Pancreas (tissue), 10 donors: ENCODE measurements around the gene TRIM28. TPM values are rescaled to one million over a fixed set of nuclear protein-coding genes. Genes with fewer than 3 reads are reported as not detected.

Experiments used
- ATAC-seq, 4 donors: fragments of 200-7000 bp; cut with Tn5 transposase; one replicate each; pipeline versions ENCODE4 v1.8.0 to v1.9.1; 2020; ENCODE audit warnings: mild to moderate bottlenecking in 4 of 4, moderate library complexity in 4 of 4
- DNase-seq, 6 donors: peaks; one replicate each; pipeline ENCODE4 v3.0.0-alpha.2; 2020
- FAIRE-seq: peaks from 2 replicates; lab custom pipeline; 2012; peaks lifted over from hg19 to GRCh38; lab: Jason Lieb, UNC
- H3K27ac ChIP-seq, 4 donors: fragments of 200-600 bp; sonication (generic); 1 replicate in 3 of 4; 2 replicates in 1 of 4; pipeline versions ENCODE4 v1.5.0 to v1.8.0; 2020
- H3K27me3 ChIP-seq, 4 donors: fragments of 200-600 bp; one replicate each; pipeline ENCODE4 v1.8.0; 2021
- H3K36me3 ChIP-seq, 3 donors: fragments of 200-600 bp; sonication (generic) in 1 of 3; one replicate each; pipeline versions ENCODE4 v1.5.0 to v1.8.0; 2020 to 2021
- H3K4me1 ChIP-seq, 3 donors: fragments of 200-600 bp; one replicate each; pipeline ENCODE4 v1.8.0; 2021
- H3K4me3 ChIP-seq, 4 donors: fragments of 200-600 bp; sonication (generic) in 2 of 4; one replicate each; pipeline versions ENCODE4 v1.5.0 to v1.8.0; 2020 to 2021
- H3K9me3 ChIP-seq, 4 donors: fragments of 200-600 bp; one replicate each; pipeline ENCODE4 v1.8.0; 2021
- WGBS, 2 donors: extraction: QIAGEN DNeasy Blood & Tissue Kit; methylation state at CpG; one replicate each; pipeline ENCODE4 v1.1.7; 2013; 5-methylcytosine and 5-hydroxymethylcytosine counted together
- intact Hi-C, 3 donors: fragments of 100-400 bp; cut with DNase I; formaldehyde crosslinking; loops; one replicate each; pipeline versions ENCODE4 v1.11.1 to v1.14.2; 2022
- polyA plus RNA-seq, 2 donors: library from polyadenylated mRNA; stranded (reverse); fragments of 200-250 nt; gene quantifications; one replicate each; pipeline ENCODE4 v1.2.3, GENCODE V29; 2013
- total RNA-seq, 6 donors: library from RNA; stranded (reverse); fragmentation: NEBNext Ultra II Directional in 4 of 6; extraction: Animal tissue kit (Norgen Biotek cat#: 25700) in 4 of 6; gene quantifications; one replicate each; pipeline versions ENCODE4 v1.2.1 to v1.2.4, GENCODE V29; 2021 to 2023
- TF ChIP-seq, protein P1 (sequence below), 4 donors: fragments of 200-600 bp; sonication (generic) in 3 of 4; IDR thresholded peaks; one replicate each; pipeline versions ENCODE4 v1.5.0 to v1.8.0; 2021; ENCODE audit warnings: antibody characterized with exemption in 4 of 4
- donor health status: healthy with polysubstance abuse.
- donor health status: DM: no; HTN: no; CAD: no; lungs with moderate emphysema.
- donor health status: DM: no; HTN: no; CAD: no.
- donor health status: control.
- donor health status: control.
- donor health status: Bipolar disorder and iron deficiency.
- donor health status: DM: yes; HTN: yes; CAD: no.
- donor health status: DM: no; HTN: no; CAD: no.
- donor health status: DM: no; HTN: no; CAD: no.
- donor health status: DM: yes; HTN: yes; CAD: no.

The TRIM28 gene
- total and polyA plus RNA-seq, 8 donors = 128 to 212 (median 190) TPM

DNA sequence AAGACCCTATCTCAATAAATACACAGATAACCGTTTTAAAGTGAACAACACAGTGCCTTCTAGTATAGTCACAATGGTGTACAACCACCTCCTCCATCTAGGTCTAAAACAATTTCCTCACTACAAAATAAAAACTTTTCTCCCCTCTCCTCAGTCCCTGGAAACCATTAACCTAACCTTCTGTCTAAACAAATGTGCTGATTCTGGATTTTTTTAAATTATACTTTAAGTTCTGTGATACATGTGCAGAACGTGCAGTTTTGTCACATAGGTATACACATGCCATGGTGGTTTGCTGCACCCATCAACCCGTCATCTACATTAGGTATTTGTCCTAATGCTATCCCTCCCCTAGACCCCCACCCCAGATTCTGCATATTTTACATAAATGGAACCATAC is 14.5 kb upstream of the TRIM28 start:
- Histone ChIP-seq H3K4me3 (no peak overlapping the region), H3K36me3 (no peaks in the 10 kb centered on the region), H3K9me3 (no peaks in the 10 kb centered on the region), H3K27me3 (no peaks in the 10 kb centered on the region), H3K4me1 (no peaks in the 10 kb centered on the region), H3K27ac (no peak overlapping the region)
- no peak for DNase-seq
- no peak for FAIRE-seq
- intact Hi-C loops = no loop called here
- ATAC-seq = no peak
- TF ChIP-seq, protein P1, sequence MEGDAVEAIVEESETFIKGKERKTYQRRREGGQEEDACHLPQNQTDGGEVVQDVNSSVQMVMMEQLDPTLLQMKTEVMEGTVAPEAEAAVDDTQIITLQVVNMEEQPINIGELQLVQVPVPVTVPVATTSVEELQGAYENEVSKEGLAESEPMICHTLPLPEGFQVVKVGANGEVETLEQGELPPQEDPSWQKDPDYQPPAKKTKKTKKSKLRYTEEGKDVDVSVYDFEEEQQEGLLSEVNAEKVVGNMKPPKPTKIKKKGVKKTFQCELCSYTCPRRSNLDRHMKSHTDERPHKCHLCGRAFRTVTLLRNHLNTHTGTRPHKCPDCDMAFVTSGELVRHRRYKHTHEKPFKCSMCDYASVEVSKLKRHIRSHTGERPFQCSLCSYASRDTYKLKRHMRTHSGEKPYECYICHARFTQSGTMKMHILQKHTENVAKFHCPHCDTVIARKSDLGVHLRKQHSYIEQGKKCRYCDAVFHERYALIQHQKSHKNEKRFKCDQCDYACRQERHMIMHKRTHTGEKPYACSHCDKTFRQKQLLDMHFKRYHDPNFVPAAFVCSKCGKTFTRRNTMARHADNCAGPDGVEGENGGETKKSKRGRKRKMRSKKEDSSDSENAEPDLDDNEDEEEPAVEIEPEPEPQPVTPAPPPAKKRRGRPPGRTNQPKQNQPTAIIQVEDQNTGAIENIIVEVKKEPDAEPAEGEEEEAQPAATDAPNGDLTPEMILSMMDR (IDR thresholded peaks at IDR 0.05) = no peak
- 54 to 66% methylated on average over 3 of the region's 3 CpGs for WGBS, 2 donors

GRCh38 chr19:58531034-58531840 is 12.6 kb upstream of the TRIM28 start:
- Histone ChIP-seq H3K4me1 (no peaks in the 10 kb centered on the region), H3K4me3 (no peak overlapping the region), H3K36me3 (no peaks in the 10 kb centered on the region), H3K27me3 (no peaks in the 10 kb centered on the region), H3K27ac (no peak overlapping the region), H3K9me3 (no peaks in the 10 kb centered on the region)
- WGBS, 2 donors = 52 to 71% methylated on average over 10 of the region's 10 CpGs
- TF ChIP-seq, protein P1 (IDR thresholded peaks at IDR 0.05) = no peak
- FAIRE-seq = no peak
- DNase-seq = no peak
- no peak for ATAC-seq
- intact Hi-C loops = no loop called here

GRCh38 chr19:58535857-58536256 is 8.0 kb upstream of the TRIM28 start:
- Histone ChIP-seq H3K4me1 (peaks cover 0 to 2% (median 0%) of the 10 kb centered on the region in 3 donors), H3K27me3 (no peaks in the 10 kb centered on the region), H3K4me3 (no peak overlapping the region), H3K36me3 (no peaks in the 10 kb centered on the region), H3K27ac (no peak overlapping the region), H3K9me3 (no peaks in the 10 kb centered on the region)
- FAIRE-seq (no peak), ATAC-seq (no peak), DNase-seq (no peak)
- 77 to 90% methylated on average over 3 of the region's 3 CpGs for WGBS, 2 donors
- TF ChIP-seq, protein P1 (IDR thresholded peaks at IDR 0.05) = no peak
- intact Hi-C loops = no loop called here

- no peaks in the 10 kb centered on the region for H3K27me3 ChIP-seq
- no peak overlapping the region for H3K4me3 ChIP-seq
- 76 to 89% methylated on average over 8 of the region's 8 CpGs for WGBS, 2 donors
- intact Hi-C loops = no loop called here
- H3K4me1 ChIP-seq = peaks cover 0 to 2% (median 0%) of the 10 kb centered on the region in 3 donors
- TF ChIP-seq, protein P1 (IDR thresholded peaks at IDR 0.05) = no peak
- no peak for FAIRE-seq
- DNase-seq = no peak
- H3K9me3 ChIP-seq = no peaks in the 10 kb centered on the region
- no peak for ATAC-seq
- H3K36me3 ChIP-seq = no peaks in the 10 kb centered on the region
- no peak overlapping the region for H3K27ac ChIP-seq
Observed at GRCh38 chr19:58536852-58537798, 6.7 kb upstream of the TRIM28 start.
